Activated T-helper 1 cell treated with anti-CD3 and anti-CD28 coated beads, Interleukin-12 subunit alpha, Interleukin-12 subunit beta, Interleukin-2, Interleukin-4 antibody, amounts not matched to agents 30 ng/mL and 10 ng/mL and 1 ng/mL, durations not matched to agents 14 hours and 24 hours and 36 hours (primary cell): ENCODE results near the gene NFE2. TPM values are rescaled to one million over a fixed set of nuclear protein-coding genes. Genes with fewer than 3 reads are reported as not detected.
"Not testable (repeated sequence)": the region's sequence is repeated elsewhere in the genome, so short reads cannot be mapped to it uniquely, and the experiment has no call there.

Experiments
- DNase-seq: peaks from one replicate; pipeline ENCODE4 v3.0.0; 2021; ENCODE audit warnings: low spot score
- H3K27ac Mint-ChIP-seq: one replicate; pipeline ENCODE4 v1.8.0; 2021; ENCODE audit warnings: mild to moderate bottlenecking, mixed read lengths
- H3K27me3 Mint-ChIP-seq: one replicate; pipeline ENCODE4 v1.8.0; 2022; ENCODE audit warnings: mild to moderate bottlenecking, moderate library complexity, mixed read lengths; ENCODE audit not compliant: insufficient read depth
- H3K36me3 Mint-ChIP-seq: one replicate; pipeline ENCODE4 v1.8.0; 2021; ENCODE audit warnings: low read depth, mixed read lengths
- H3K4me1 Mint-ChIP-seq: one replicate; pipeline ENCODE4 v1.8.0; 2021; ENCODE audit warnings: low read depth, mixed read lengths
- H3K4me3 Mint-ChIP-seq: one replicate; pipeline ENCODE4 v1.8.0; 2021; ENCODE audit warnings: mild to moderate bottlenecking, moderate library complexity, mixed read lengths
- H3K9me3 Mint-ChIP-seq: one replicate; pipeline ENCODE4 v1.8.0; 2021; ENCODE audit warnings: mixed read lengths
- intact Hi-C: fragments of 100-400 bp; cut with micrococcal nuclease; formaldehyde crosslinking; loops from one replicate; pipeline ENCODE4 v1.15.1; 2024
- total RNA-seq: library from RNA; stranded (reverse); gene quantifications from 2 replicates; pipeline ENCODE4 v1.2.3, GENCODE V29; 2022

The NFE2 gene
- total RNA-seq, 1 donor from 2014 or later, result not detected

DNA sequence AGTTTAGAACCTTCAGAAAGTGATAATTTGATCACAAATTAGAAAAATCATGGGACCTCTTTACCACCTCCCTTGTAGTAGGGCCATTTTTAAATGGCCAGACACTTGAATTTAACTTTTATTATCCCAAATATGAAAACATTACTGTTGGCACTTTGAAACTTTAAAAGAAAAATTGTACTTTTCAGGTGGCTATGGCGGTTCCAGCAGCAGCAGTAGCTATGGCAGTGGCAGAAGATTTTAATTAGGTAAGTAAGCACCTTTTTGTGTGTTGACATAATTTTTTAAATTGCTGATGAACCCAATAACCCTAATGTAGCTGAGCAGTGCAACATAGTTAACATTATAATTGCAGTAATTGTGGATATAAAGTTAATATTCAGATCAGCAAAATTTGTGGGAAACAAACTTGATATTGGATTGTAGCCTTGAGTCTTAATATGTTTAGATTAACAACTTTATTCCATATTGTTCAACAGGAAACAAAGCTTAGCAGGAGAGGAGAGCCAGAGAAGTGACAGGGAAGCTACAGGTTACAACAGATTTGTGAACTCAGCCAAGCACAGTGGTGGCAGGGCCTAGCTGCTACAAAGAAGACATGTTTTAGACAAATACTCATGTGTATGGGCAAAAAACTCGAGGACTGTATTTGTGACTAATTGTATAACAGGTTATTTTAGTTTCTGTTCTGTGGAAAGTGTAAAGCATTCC, 16.6 kb downstream of the NFE2 start:
- DNase-seq, H3K27me3 Mint-ChIP-seq, H3K9me3 Mint-ChIP-seq, H3K4me3 Mint-ChIP-seq: not testable (repeated sequence)
- H3K27ac Mint-ChIP-seq, result peak overlapping the region; percentile 56
- intact Hi-C loops, result loop anchor here (5.0 to 10.0 kb wide), 2 partner anchors 698 to 1651 kb away; partner anchors contain the start of genes DGKA and TESPA1
- peaks cover 60% of the 10 kb centered on the region for H3K4me1 Mint-ChIP-seq
- peaks cover 34% of the 10 kb centered on the region for H3K36me3 Mint-ChIP-seq

DNA sequence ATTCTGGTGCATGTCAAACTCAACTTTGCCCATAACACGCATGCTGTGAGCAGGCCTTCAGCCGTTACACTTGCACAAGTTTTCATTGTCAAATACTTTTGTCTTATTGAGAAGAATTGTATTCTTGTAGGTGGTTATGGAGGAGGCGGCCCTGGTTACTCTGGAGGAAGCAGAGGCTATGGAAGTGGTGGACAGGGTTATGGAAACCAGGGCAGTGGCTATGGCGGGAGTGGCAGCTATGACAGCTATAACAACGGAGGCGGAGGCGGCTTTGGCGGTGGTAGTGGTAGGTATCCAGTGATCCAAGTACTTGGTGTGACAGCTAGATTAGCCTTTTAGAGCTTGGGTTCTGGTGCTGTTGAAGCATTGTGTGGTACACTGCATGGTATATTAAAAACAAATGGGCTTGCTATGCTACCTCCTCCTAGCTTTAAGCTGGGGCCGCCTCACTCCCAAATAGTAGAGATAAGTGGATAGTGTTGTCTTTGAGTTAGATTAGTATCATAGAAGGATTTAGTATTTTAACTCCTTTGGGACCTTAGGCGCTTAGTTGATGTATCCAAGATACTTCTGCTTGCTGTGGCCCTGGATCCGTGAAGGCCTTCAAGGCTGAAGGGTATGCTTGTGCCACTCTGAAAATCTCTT, 17.7 kb downstream of the NFE2 start:
- intact Hi-C loops, result loop anchor here (5.0 to 10.0 kb wide), 2 partner anchors 699 to 1652 kb away; partner anchors contain the start of genes DGKA and TESPA1
- peaks cover 65% of the 10 kb centered on the region for H3K4me1 Mint-ChIP-seq
- no peaks in the 10 kb centered on the region for H3K9me3 Mint-ChIP-seq
- H3K36me3 Mint-ChIP-seq, result peaks cover 37% of the 10 kb centered on the region
- H3K27me3 Mint-ChIP-seq, result no peaks in the 10 kb centered on the region
- DNase-seq, result no peak
- H3K4me3 Mint-ChIP-seq, result no peak overlapping the region
- H3K27ac Mint-ChIP-seq, result no peak overlapping the region

DNA sequence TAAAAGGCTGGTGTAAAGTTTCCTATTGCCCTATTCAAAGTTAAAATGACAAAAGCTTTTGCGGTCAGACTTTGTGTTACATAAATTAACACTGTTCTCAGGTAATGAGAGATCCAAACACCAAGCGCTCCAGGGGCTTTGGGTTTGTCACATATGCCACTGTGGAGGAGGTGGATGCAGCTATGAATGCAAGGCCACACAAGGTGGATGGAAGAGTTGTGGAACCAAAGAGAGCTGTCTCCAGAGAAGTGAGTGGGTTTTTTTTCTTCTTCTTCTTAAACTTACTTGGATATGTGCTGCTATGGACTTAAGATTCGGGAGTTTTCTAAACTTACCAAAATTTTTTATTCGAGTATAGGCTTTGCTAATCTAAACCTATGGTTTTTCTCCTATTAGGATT, 19.1 kb downstream of the NFE2 start:
- H3K9me3 Mint-ChIP-seq, H3K27ac Mint-ChIP-seq, DNase-seq, H3K4me3 Mint-ChIP-seq, H3K27me3 Mint-ChIP-seq: not testable (repeated sequence)
- Mint-ChIP-seq H3K36me3 (peaks cover 31% of the 10 kb centered on the region), H3K4me1 (peaks cover 62% of the 10 kb centered on the region)
- intact Hi-C loops, result loop anchor here (2.0 to 10.0 kb wide), 4 partner anchors 215 to 1653 kb away; partner anchors contain the start of genes DGKA, NCKAP1L, TARBP2 and TESPA1

DNA sequence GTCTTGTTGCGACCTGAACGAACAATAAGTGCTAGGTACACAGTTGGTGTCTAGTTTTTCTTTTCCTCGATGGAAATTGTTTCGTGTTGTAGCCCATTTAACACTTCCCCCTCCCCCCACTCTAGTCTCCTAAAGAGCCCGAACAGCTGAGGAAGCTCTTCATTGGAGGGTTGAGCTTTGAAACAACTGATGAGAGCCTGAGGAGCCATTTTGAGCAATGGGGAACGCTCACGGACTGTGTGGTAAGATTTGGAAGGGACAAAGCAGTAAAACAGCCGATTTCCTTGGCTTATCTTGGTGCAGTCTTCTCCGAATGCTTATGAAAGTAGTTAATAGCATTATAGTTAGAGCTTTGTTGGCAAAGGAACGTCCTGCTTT, 19.6 kb downstream of the NFE2 start:
- Mint-ChIP-seq H3K36me3 (peaks cover 29% of the 10 kb centered on the region), H3K4me1 (peaks cover 62% of the 10 kb centered on the region)
- H3K4me3 Mint-ChIP-seq, H3K9me3 Mint-ChIP-seq, DNase-seq, H3K27me3 Mint-ChIP-seq, H3K27ac Mint-ChIP-seq: not testable (repeated sequence)
- intact Hi-C loops, result loop anchor here (2.0 to 10.0 kb wide), 4 partner anchors 216 to 1654 kb away; partner anchors contain the start of genes DGKA, NCKAP1L, TARBP2 and TESPA1

DNA sequence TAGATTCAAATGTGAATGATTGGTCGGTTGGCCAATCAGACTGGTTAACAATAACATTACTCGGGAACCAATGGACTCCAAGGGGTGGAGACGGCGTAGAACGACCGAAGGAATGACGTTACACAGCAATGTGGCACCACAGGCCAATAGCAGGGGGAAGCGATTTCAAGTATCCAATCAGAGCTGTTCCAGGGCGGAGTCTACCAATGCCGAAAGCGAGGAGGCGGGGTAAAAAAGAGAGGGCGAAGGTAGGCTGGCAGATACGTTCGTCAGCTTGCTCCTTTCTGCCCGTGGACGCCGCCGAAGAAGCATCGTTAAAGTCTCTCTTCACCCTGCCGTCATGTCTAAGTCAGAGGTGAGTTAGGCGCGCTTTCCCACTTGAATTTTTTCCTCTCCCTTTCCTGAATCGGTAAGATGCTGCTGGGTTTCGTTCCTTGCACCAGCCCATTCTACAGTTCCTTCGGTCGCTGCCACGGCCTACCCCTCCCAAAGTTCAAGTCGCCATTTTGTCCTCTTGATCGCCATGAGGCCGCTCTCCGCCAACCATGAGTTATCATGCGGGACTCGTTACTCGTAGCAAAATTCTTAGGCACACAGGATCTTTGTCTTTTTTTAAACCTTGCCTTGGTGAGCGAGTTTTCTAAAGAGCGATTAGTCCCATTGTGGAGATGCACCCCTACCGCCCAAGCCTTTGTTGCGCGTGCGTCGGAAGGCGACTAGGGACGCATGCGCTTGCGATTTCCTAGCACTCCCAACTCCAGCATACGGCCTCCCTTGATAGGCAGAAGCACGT, 20.2 kb downstream of the NFE2 start, which contains the start of gene HNRNPA1:
HNRNPA1 (plus strand) TSS at position 259 of the 793 bp plus-strand sequence; CDS start at position 341, 82 bp downstream.
- intact Hi-C loops, result loop anchor here (1.0 to 10.0 kb wide), 7 partner anchors 45 to 1654 kb away; partner anchors contain the start of genes COPZ1, DGKA, NCKAP1L and TARBP2
- no peaks in the 10 kb centered on the region for H3K9me3 Mint-ChIP-seq
- H3K4me3 Mint-ChIP-seq, result no peak within 1 kb of the TSS
- peak; percentile 97 for DNase-seq
- H3K4me1 Mint-ChIP-seq, result peaks cover 61% of the 10 kb centered on the region
- no peaks in the 10 kb centered on the region for H3K27me3 Mint-ChIP-seq
- H3K27ac Mint-ChIP-seq, result no peak within 1 kb of the TSS
- peaks cover 26% of the 10 kb centered on the region for H3K36me3 Mint-ChIP-seq

DNA sequence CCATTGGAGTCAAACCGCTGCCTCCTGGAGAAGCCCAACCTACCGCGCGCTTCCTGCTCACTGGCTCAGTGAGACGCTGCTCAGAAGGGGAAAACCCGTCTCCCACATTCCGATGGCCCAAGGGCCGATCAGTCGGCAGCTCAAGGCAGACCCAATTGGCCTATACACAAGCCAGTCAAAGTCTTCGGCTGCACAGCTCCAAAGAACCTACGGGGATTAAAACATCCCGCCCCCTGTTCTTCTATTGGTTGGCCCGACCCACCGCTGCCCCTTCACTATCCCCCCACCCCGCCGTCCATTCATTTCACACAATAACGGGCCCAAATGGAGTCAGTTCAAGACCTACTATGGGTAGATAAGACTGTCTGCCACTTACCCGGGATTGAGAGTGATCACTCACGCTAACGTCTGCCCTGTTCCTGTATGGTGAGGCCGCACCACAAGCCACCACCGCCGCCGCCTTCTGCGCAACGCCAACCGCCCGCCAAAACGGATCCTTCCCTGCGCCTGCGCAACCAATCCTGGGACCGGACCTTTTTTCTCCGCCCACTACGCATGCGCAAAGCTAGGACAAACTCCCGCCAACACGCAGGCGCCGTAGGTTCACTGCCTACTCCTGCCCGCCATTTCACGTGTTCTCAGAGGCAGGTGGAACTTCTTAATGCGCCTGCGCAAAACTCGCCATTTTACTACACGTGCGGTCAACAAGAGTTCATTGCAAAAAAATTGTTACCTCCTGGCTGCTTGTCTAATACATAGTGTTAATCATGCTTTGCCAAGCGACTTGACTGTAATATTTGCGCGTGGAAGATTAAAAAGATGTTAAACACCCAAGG, 21.0 kb downstream of the NFE2 start, which contains the start of gene CBX5:
CBX5 (minus strand) TSS at position 491 of the 836 bp plus-strand sequence. CDS start 22,472 bp downstream, outside the sequence.
- DNase-seq, result peak; percentile 99
- H3K9me3 Mint-ChIP-seq, result no peaks in the 10 kb centered on the region
- intact Hi-C loops, result loop anchor here (1.0 to 10.0 kb wide), 10 partner anchors 21 to 1655 kb away; partner anchors contain the start of genes COPZ1, DGKA, GPR84 and NCKAP1L
- no peaks in the 10 kb centered on the region for H3K27me3 Mint-ChIP-seq
- H3K27ac Mint-ChIP-seq, result no peak within 1 kb of the TSS
- peaks cover 59% of the 10 kb centered on the region for H3K4me1 Mint-ChIP-seq
- no peak within 1 kb of the TSS for H3K4me3 Mint-ChIP-seq
- H3K36me3 Mint-ChIP-seq, result peaks cover 22% of the 10 kb centered on the region

DNA sequence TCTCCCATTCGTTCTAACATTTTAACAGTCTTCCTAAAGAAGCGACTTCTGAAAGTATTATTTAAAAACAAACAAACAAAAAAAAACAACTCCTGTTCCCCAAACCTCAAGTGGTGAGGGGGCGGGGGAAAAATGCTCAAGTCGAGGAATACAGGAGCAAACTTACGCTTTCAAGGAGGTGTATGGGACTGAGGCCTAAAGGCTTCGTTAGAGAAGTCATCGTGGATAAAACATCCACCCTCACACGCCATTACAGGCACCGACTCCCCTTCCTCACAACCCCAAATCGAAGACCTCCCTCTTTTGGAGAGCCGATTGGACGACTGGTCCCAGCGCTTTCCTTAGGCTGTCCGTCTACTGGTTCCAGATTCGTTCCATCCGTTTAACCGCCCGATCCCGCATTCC, 21.6 kb downstream of the NFE2 start:
- no peaks in the 10 kb centered on the region for H3K9me3 Mint-ChIP-seq
- no peak overlapping the region for H3K27ac Mint-ChIP-seq
- intact Hi-C loops, result loop anchor here (1.0 to 2.0 kb wide), 3 partner anchors 20 to 85 kb away; partner anchors contain the start of gene GPR84
- DNase-seq, result no peak
- H3K36me3 Mint-ChIP-seq, result peaks cover 20% of the 10 kb centered on the region
- no peak overlapping the region for H3K4me3 Mint-ChIP-seq
- H3K27me3 Mint-ChIP-seq, result no peaks in the 10 kb centered on the region
- H3K4me1 Mint-ChIP-seq, result peaks cover 58% of the 10 kb centered on the region

DNA sequence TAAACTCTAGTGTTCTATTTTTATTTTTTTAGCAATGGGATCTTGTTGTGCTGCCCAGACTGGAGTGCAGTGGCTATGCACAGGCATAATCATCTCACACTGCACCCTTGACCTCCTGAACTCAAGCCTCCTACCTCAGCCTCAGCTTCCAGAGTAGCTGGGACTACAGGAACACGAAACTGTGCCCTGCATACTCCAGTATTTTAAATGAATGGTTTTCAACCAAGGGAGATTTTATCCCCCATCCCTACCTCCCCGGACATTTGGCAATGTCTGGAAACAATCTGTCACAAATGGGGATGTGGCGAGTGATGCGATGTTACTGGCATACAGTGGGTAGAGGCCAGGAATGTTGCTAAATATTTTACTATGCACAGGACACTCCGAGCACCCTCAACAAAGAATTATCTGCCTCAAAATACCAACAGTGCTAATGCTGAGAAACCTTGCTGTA, 23.0 kb downstream of the NFE2 start:
- H3K27ac Mint-ChIP-seq, result no peak overlapping the region
- intact Hi-C loops, result loop anchor here (1.0 to 2.0 kb wide), 2 partner anchors 27 to 63 kb away; no protein-coding TSS in a partner anchor
- no peak overlapping the region for H3K4me3 Mint-ChIP-seq
- H3K4me1 Mint-ChIP-seq, result peaks cover 58% of the 10 kb centered on the region
- H3K27me3 Mint-ChIP-seq, result no peaks in the 10 kb centered on the region
- no peak for DNase-seq
- H3K9me3 Mint-ChIP-seq, result no peaks in the 10 kb centered on the region
- peaks cover 28% of the 10 kb centered on the region for H3K36me3 Mint-ChIP-seq

DNA sequence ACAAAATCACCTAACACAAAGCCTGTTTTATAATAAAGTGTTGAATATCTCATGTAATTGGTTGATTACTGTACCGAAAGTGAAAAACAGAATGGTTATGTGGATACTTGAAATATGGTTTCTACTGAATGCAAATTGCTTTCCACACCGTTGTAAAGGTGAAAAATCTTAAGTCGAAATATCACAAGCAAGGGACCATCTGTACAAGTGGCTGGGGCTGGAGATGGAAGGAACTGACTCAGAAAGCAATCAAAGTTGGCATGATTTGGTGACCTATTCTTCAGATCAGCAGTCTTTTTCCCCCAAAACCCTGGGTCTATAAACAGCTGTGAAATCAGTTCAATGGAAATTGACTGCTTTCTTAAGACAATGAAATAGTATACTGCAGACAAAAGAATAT, 24.4 kb downstream of the NFE2 start:
- Mint-ChIP-seq H3K27ac (no peak overlapping the region), H3K4me3 (peak overlapping the region; percentile 32), H3K27me3 (no peaks in the 10 kb centered on the region), H3K36me3 (peaks cover 36% of the 10 kb centered on the region), H3K9me3 (no peaks in the 10 kb centered on the region), H3K4me1 (peaks cover 60% of the 10 kb centered on the region)
- intact Hi-C loops, result no loop called here
- DNase-seq, result no peak

DNA sequence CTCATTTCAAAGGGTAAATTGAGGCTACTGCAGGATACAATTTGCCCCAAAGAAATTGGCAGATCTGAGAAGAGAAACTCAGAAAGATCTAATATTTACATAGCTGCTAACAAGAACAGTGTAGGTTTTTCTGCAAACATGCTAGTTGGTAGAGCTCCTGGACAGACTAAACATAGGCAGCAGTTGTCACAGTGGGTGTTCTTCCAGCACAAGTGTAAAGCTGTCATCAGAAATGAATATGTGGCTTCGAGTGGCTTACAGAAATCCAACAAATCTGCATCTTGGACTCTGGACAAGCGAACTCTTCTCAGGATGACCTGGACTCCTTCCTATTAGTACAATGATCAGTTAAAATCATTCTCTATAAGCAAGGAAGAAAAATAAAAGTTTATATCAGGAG, 26.8 kb downstream of the NFE2 start:
- Mint-ChIP-seq H3K36me3 (peaks cover 36% of the 10 kb centered on the region), H3K4me1 (peaks cover 74% of the 10 kb centered on the region)

DNA sequence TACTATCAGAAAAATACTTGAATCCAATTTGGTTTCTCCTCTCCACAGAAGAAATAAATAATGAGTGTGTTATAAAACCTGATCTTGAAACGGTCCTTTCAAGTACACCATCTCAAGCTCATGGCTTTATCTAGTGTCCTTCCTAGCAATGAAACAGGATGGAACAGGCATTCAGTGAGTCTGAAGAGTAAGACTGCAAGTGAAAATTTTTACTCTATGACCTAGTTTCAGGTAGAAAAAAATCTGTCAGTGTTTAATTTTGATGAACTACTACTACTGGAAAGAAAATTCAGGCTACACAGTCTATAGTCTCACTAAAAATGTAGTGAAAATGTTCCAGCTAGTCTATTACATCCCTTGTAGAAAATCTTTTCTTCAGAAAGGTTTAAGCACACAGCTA, 28.6 kb downstream of the NFE2 start:
- peak overlapping the region; percentile 66 for H3K27ac Mint-ChIP-seq
- intact Hi-C loops, result no loop called here
- no peaks in the 10 kb centered on the region for H3K27me3 Mint-ChIP-seq
- H3K9me3 Mint-ChIP-seq, result no peaks in the 10 kb centered on the region
- no peak overlapping the region for H3K4me3 Mint-ChIP-seq
- DNase-seq, result no peak
- H3K36me3 Mint-ChIP-seq, result peaks cover 26% of the 10 kb centered on the region
- H3K4me1 Mint-ChIP-seq, result peaks cover 68% of the 10 kb centered on the region

More for the DNA sequence above, 26.8 kb downstream of the NFE2 start:
- H3K27ac Mint-ChIP-seq, result no peak overlapping the region
- H3K9me3 Mint-ChIP-seq, result no peaks in the 10 kb centered on the region
- intact Hi-C loops, result no loop called here
- H3K27me3 Mint-ChIP-seq, result no peaks in the 10 kb centered on the region
- DNase-seq, result no peak
- no peak overlapping the region for H3K4me3 Mint-ChIP-seq
